HepG2 (cell line): ENCODE measurements around the gene ZPR1. TPM values are rescaled to one million over a fixed set of nuclear protein-coding genes. Genes with fewer than 3 reads are reported as not detected.
A peak's percentile ranks its signal among the peaks of the same experiment; 100 is the strongest.

ENCODE experiments used
- AGO1 ChIP-seq: fragments of 200-400 bp; formaldehyde crosslinking; IDR thresholded peaks from 2 replicates; pipeline ENCODE4 v1.6.1; 2017; ENCODE audit warnings: mild to moderate bottlenecking, low read depth, low read length, moderate library complexity; ENCODE audit not compliant: poor library complexity, severe bottlenecking
- CBX2 ChIP-seq, 2 experiments: fragments of 200-600 bp in 1 of 2; sonication (generic); formaldehyde crosslinking in 1 of 2; IDR thresholded peaks; 2 replicates each; pipeline versions ENCODE4 v1.7.0 to v1.8.1; 2018 to 2022; ENCODE audit warnings: low read depth in 2 of 2, low read length in 1 of 2, mild to moderate bottlenecking in 1 of 2, missing genetic modification reagents in 1 of 2
- ETV5 ChIP-seq: IDR thresholded peaks from 2 replicates; pipeline ENCODE4 v1.6.1; 2018; ENCODE audit warnings: missing biosample characterization, missing genetic modification reagents, inconsistent platforms, borderline replicate concordance
- GPN1 ChIP-seq: sonication (generic); formaldehyde crosslinking; IDR thresholded peaks from 2 replicates; pipeline ENCODE4 v1.5.1; 2020; ENCODE audit warnings: missing genetic modification reagents, borderline replicate concordance
- HMGA1 ChIP-seq: sonication (generic); formaldehyde crosslinking; conservative IDR thresholded peaks from 2 replicates; pipeline ENCODE4 v1.4.0; 2020; ENCODE audit warnings: missing genetic modification reagents
- ISL2 ChIP-seq: sonication (generic); formaldehyde crosslinking; IDR thresholded peaks from 2 replicates; pipeline ENCODE4 v1.5.0; 2020; ENCODE audit warnings: missing genetic modification reagents
- KDM1A ChIP-seq: IDR thresholded peaks from 2 replicates; pipeline ENCODE4 v1.6.1; 2016; ENCODE audit warnings: missing compliant biosample characterization
- KDM6A ChIP-seq: IDR thresholded peaks from 2 replicates; pipeline ENCODE4 v1.6.1; 2016; ENCODE audit warnings: low read depth
- NPAS2 ChIP-seq: sonication (generic); formaldehyde crosslinking; IDR thresholded peaks from 2 replicates; pipeline ENCODE4 v1.8.0; 2022; ENCODE audit warnings: mild to moderate bottlenecking, missing genetic modification reagents, borderline replicate concordance
- PLRG1 ChIP-seq: fragments of 450-650 bp; conservative IDR thresholded peaks from 2 replicates; pipeline ENCODE4 v1.6.1; 2016
- POLR2AphosphoS5 ChIP-seq: IDR thresholded peaks from 2 replicates; pipeline ENCODE4 v1.6.1; 2012; ENCODE audit warnings: low read depth, low read length
- PPARG ChIP-seq: conservative IDR thresholded peaks from 2 replicates; pipeline ENCODE4 v1.6.1; 2016; ENCODE audit warnings: missing biosample characterization, missing genetic modification reagents
- RXRB ChIP-seq: IDR thresholded peaks from 2 replicates; pipeline ENCODE4 v1.6.1; 2016; ENCODE audit warnings: borderline replicate concordance, missing genetic modification reagents, missing compliant biosample characterization
- SRSF1 ChIP-seq: fragments of 200-400 bp; formaldehyde crosslinking; optimal IDR thresholded peaks from 2 replicates; pipeline ENCODE3; 2017; ENCODE audit warnings: mild to moderate bottlenecking, low read depth, low read length, moderate library complexity
- ZBTB20 ChIP-seq: sonication (generic); formaldehyde crosslinking; IDR thresholded peaks from 2 replicates; pipeline ENCODE4 v1.8.1; 2023; ENCODE audit warnings: missing genetic modification reagents, low read depth, mild to moderate bottlenecking, borderline replicate concordance
- ZBTB7B ChIP-seq: sonication (generic); formaldehyde crosslinking; IDR thresholded peaks from 2 replicates; pipeline ENCODE4 v1.4.0; 2020; ENCODE audit warnings: missing genetic modification reagents
- ZFP1 ChIP-seq: IDR thresholded peaks from 2 replicates; pipeline ENCODE4 v1.6.1; 2016
- ZNF180 ChIP-seq: sonication (generic); formaldehyde crosslinking; IDR thresholded peaks from 2 replicates; pipeline ENCODE4 v1.4.0; 2020; ENCODE audit warnings: low read depth, missing genetic modification reagents, borderline replicate concordance
- ZNF253 ChIP-seq: sonication (generic); formaldehyde crosslinking; IDR thresholded peaks from 2 replicates; pipeline ENCODE4 v1.8.0; 2022; ENCODE audit warnings: mild to moderate bottlenecking, missing genetic modification reagents, borderline replicate concordance
- ZNF496 ChIP-seq: sonication (generic); formaldehyde crosslinking; IDR thresholded peaks from 2 replicates; pipeline ENCODE4 v1.8.1; 2023; ENCODE audit warnings: mild to moderate bottlenecking, moderate library complexity, missing genetic modification reagents; ENCODE audit not compliant: insufficient replicate concordance
- ZNF768 ChIP-seq: sonication (generic); formaldehyde crosslinking; IDR thresholded peaks from 2 replicates; pipeline ENCODE4 v1.4.0; 2020; ENCODE audit warnings: missing genetic modification reagents
- ZNF839 ChIP-seq: sonication (generic); formaldehyde crosslinking; IDR thresholded peaks from 2 replicates; pipeline ENCODE4 v1.4.0; 2020; ENCODE audit warnings: missing genetic modification reagents, mild to moderate bottlenecking, borderline replicate concordance
- polyA plus RNA-seq, 8 experiments: library from polyadenylated mRNA; depleted of rRNA in 3 of 8; stranded (reverse) in 7 of 8; unstranded in 1 of 8; fragments of >200 nt; fragmentation: Illumina TruSeq in 4 of 8; extraction: Trizol in 4 of 8; gene quantifications; 2 replicates each; pipeline versions ENCODE4 v1.2.1 to v1.2.3, GENCODE V29; 2011 to 2016; ENCODE audit warnings: low read depth in 4 of 8, missing spikeins in 1 of 8, mixed read lengths in 1 of 8; ENCODE audit not compliant: insufficient read depth in 1 of 8
- total RNA-seq, 5 experiments: library from RNA; depleted of rRNA; stranded (reverse); fragments of >200 nt; fragmentation: Illumina TruSeq; extraction: Trizol; gene quantifications; 2 replicates each; pipeline ENCODE4 v1.2.3, GENCODE V29; 2016; ENCODE audit warnings: low read depth in 1 of 5
- TF ChIP-seq, protein P1 (sequence below): sonication (generic); formaldehyde crosslinking; IDR thresholded peaks from 2 replicates; pipeline ENCODE4 v1.9.0; 2021; ENCODE audit warnings: missing genetic modification reagents, mild to moderate bottlenecking, borderline replicate concordance
- TF ChIP-seq, protein P2 (sequence below): sonication (generic); formaldehyde crosslinking; IDR thresholded peaks from 2 replicates; pipeline ENCODE4 v1.9.0; 2021; ENCODE audit warnings: missing genetic modification reagents, borderline replicate concordance
- TF ChIP-seq, protein P3 (sequence below): sonication (generic); formaldehyde crosslinking; IDR thresholded peaks from 2 replicates; pipeline ENCODE4 v1.4.0; 2020; ENCODE audit warnings: mild to moderate bottlenecking, missing genetic modification reagents
- TF ChIP-seq, protein P4 (sequence below): sonication (generic); formaldehyde crosslinking; IDR thresholded peaks from 2 replicates; pipeline ENCODE4 v1.4.0; 2020; ENCODE audit warnings: missing genetic modification reagents

The ZPR1 gene
- total and polyA plus RNA-seq, 2 of the 13 experiments (the other 11 are each of a cell fraction or from before 2014, with no cell fraction given) = 40.0 to 79.3 TPM

DNA sequence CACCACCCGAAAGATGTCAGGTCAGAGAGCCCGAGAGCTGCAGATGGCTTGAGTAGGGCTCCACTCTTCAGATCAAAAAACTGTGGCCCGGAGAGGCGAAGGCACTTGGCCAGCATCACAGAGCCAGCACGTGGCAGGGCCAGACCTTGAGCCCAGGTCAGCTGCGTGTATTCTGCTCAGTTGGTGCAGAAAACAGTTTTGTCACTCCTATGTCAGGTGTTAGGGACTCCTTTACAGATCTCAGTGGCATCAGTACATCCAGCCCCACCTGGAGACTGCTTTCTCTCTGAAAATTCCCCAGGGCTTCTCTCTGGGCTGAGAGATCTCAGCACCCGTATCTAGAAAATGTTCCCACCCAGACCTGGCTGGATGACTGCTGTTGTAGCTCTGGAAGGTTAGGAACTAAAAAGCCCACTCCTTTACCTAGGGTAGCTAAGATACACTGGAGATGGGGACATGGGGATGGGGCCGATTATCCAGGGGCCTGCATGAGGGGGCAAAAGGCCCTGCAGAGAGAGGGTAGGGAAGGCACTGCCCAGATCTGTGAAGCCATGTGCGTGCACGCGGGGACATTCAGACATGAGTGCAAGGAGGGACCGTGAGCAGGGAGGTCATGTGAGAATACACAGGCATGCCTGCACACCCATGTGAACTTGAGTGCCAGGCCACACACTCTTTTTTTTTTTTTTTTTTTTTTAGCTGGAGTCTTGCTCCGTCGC is 46.2 kb upstream of the ZPR1 start (continued):
- TF ChIP-seq, protein P1, sequence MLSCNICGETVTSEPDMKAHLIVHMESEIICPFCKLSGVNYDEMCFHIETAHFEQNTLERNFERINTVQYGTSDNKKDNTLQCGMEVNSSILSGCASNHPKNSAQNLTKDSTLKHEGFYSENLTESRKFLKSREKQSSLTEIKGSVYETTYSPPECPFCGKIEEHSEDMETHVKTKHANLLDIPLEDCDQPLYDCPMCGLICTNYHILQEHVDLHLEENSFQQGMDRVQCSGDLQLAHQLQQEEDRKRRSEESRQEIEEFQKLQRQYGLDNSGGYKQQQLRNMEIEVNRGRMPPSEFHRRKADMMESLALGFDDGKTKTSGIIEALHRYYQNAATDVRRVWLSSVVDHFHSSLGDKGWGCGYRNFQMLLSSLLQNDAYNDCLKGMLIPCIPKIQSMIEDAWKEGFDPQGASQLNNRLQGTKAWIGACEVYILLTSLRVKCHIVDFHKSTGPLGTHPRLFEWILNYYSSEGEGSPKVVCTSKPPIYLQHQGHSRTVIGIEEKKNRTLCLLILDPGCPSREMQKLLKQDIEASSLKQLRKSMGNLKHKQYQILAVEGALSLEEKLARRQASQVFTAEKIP = no peak
- peak; percentile 54; the same call in 1 of the 2 replicates for TF ChIP-seq ZBTB20 (CRISPR knock-in tag)
- TF ChIP-seq ZNF180 (CRISPR knock-in tag) = no peak
- 0 out of 2 replicates have a peak, but pooled peaks have one; percentile 42 for TF ChIP-seq ZBTB7B (CRISPR knock-in tag)
- TF ChIP-seq NPAS2 (CRISPR knock-in tag) = no peak
- no peak for TF ChIP-seq GPN1
- peak; percentile 97 for TF ChIP-seq AGO1
- TF ChIP-seq, protein P2, sequence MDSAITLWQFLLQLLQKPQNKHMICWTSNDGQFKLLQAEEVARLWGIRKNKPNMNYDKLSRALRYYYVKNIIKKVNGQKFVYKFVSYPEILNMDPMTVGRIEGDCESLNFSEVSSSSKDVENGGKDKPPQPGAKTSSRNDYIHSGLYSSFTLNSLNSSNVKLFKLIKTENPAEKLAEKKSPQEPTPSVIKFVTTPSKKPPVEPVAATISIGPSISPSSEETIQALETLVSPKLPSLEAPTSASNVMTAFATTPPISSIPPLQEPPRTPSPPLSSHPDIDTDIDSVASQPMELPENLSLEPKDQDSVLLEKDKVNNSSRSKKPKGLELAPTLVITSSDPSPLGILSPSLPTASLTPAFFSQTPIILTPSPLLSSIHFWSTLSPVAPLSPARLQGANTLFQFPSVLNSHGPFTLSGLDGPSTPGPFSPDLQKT (CRISPR knock-in tag) = no peak
- no peak for TF ChIP-seq ETV5 (CRISPR knock-in tag)
- no peak for TF ChIP-seq ZNF496 (CRISPR knock-in tag)
- TF ChIP-seq ZFP1 (CRISPR knock-in tag) = peak; percentile 74; the same call in 1 of the 2 replicates
- no peak for TF ChIP-seq KDM6A (CRISPR knock-in tag)
- peak; percentile 35; the same call in 1 of the 2 replicates for TF ChIP-seq PPARG
- TF ChIP-seq POLR2AphosphoS5 = peak; percentile 81
- TF ChIP-seq, protein P3, sequence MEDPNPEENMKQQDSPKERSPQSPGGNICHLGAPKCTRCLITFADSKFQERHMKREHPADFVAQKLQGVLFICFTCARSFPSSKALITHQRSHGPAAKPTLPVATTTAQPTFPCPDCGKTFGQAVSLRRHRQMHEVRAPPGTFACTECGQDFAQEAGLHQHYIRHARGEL = no peak
- no peak for TF ChIP-seq CBX2 (IDR thresholded peaks at IDR 0.05; ENCODE audit: low read depth, low read length)
- no peak for TF ChIP-seq CBX2 (CRISPR knock-in tag; IDR thresholded peaks at IDR 0.05; ENCODE audit: low read depth)
- no peak for TF ChIP-seq ZNF253 (CRISPR knock-in tag)
- no peak; the same call in 1 of the 2 replicates for TF ChIP-seq ZNF839
- TF ChIP-seq, protein P4, sequence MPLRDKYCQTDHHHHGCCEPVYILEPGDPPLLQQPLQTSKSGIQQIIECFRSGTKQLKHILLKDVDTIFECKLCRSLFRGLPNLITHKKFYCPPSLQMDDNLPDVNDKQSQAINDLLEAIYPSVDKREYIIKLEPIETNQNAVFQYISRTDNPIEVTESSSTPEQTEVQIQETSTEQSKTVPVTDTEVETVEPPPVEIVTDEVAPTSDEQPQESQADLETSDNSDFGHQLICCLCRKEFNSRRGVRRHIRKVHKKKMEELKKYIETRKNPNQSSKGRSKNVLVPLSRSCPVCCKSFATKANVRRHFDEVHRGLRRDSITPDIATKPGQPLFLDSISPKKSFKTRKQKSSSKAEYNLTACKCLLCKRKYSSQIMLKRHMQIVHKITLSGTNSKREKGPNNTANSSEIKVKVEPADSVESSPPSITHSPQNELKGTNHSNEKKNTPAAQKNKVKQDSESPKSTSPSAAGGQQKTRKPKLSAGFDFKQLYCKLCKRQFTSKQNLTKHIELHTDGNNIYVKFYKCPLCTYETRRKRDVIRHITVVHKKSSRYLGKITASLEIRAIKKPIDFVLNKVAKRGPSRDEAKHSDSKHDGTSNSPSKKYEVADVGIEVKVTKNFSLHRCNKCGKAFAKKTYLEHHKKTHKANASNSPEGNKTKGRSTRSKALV (CRISPR knock-in tag) = no peak
- no peak for TF ChIP-seq PLRG1
- peak; percentile 90 for TF ChIP-seq ZNF768 (CRISPR knock-in tag)
- TF ChIP-seq HMGA1 (CRISPR knock-in tag) = no peak
- TF ChIP-seq RXRB (CRISPR knock-in tag) = peak; percentile 59
- no peak for TF ChIP-seq ISL2
- TF ChIP-seq SRSF1 = no peak
- TF ChIP-seq KDM1A (CRISPR knock-in tag) = 0 out of 2 replicates have a peak, but pooled peaks have one; percentile 28
